Epidermal melanocyte (primary cell): Measurements from ENCODE around the gene THAP2.
A peak's percentile ranks its signal among the peaks of the same experiment; 100 is the strongest.
"Not testable (repeated sequence)": the region's sequence is repeated elsewhere in the genome, so short reads cannot be mapped to it uniquely, and the experiment has no call there.

Source experiments
- DNase-seq: peaks from one replicate; pipeline ENCODE4 v3.0.0; 2011; ENCODE audit warnings: low spot score; ENCODE audit not compliant: insufficient read length

The THAP2 gene

GRCh38 chr12:71662849-71663560 lies 1.1 kb upstream of the THAP2 start:
- no peak for DNase-seq

DNA sequence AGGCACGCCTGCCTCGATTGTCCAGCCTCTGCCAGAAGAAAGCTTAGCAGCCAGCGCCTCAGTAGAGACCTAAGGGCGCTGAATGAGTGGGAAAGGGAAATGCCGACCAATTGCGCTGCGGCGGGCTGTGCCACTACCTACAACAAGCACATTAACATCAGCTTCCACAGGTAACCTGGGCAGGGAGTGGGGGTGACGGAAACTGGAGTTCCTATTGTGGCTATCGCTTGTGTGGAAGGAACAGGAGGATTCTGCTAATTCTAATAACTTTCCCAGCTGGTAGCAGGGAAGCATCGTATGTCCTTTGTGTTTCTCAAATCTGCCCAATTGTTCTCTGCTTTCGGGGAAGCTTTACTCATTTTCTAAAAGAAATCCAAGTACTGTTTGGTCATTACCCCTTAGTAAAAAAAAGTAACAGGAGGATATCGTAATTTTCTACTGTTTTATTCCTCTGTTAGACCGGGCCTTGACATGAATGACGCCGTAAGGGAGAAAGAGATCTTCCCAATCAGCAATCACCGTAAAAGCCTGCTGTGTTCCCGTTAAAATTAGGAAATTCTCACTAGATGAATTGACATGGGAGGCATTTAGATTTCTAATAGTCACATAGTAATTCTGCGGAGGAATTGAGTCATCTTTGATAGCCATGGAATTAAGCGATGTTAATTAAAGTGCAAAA lies 449 bp downstream of the THAP2 start:
- no peak for DNase-seq

GRCh38 chr12:71665090-71665463 lies 976 bp downstream of the THAP2 start:
- DNase-seq: no peak

GRCh38 chr12:71666259-71666658 lies 2.2 kb downstream of the THAP2 start:
- DNase-seq: no peak

DNA sequence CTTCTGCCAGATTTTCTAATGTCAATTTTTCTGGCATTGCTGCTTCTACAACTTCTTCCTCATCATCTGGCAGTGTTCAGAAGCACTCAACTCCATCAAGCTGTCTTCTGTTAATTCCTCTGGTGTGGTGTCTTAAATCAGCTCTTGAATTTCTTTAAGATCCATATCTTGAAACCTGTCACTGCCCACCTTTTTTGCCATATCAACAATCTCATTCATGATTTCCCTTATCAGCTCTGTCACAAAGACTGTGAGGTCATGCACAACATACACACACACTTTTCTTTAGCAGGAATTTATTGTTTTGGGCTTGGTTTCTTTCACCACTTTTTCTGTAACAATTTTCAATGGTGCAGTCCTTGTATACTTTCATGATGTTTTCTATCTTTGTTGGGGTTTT lies 7.2 kb downstream of the THAP2 start:
- DNase-seq: no peak

DNA sequence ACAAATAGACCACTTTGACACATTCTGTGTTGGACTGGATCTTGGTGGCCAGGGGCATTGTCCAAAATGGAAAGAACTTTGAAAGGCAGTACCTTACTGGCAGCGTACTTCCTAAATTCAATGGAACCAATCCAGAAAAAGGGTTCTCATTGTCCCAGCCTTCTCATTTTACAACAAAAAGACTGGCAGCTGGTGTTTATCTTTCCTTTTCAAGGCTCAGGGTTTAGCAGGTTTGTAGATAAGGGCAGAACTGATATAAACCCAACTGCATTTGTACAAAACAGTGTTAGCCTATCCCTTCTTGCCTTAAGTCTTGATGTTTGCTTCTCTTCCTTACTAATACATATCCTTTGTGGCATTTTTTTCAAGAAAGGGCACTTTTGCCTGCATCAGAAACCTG lies 7.7 kb downstream of the THAP2 start:
- no peak for DNase-seq

DNA sequence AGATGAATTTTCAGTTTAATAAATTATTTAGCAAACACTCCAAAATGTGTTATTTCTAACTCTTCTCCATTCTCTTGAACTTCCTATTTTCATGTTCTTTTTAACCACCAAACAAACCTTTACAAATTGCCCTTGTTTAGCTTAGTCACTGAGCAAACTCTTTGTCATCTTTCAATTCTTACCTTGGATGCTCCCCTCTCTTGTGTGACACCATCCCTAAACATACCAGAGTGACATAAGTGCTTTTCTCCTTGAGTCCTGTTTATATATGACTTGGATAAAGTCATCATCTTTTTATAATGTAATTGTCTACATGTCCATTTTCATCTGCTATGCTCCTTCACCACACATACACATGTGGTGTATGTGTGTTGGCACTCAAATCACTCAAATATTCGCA lies 18.4 kb downstream of the THAP2 start:
- DNase-seq: no peak

- no peak for DNase-seq
These were observed 19.5 kb downstream of the THAP2 start for GRCh38 chr12:71683633-71684032.

GRCh38 chr12:71684081-71684480 lies 20.0 kb downstream of the THAP2 start:
- no peak for DNase-seq

DNA sequence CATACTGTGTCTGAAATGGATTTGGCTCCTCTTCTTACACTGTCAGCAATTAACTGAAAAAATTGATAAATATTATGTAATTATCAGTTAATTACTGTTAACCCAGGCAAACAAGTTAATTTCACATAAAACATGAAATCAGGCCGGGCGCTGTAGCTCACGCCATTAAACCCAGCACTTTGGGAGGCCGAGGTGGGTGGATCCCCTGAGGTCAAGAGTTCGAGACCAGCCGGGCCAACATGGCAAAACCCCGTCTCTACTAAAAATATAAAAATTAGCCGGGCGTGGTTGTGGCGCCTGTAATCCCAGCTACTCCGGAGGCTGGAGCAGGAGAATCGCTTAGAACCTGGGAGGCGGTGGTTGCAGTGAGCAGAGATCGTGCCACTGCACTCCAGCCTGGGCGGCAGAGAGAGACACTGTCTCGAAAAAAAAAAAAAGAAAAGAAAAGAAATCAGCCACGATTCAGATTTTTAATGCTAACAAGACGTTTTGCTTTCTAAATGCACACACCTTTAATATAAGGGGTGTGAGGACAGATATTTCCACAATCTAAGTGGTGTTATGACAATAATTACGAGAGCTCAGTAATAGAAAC lies 21.3 kb downstream of the THAP2 start:
- DNase-seq: no peak

DNA sequence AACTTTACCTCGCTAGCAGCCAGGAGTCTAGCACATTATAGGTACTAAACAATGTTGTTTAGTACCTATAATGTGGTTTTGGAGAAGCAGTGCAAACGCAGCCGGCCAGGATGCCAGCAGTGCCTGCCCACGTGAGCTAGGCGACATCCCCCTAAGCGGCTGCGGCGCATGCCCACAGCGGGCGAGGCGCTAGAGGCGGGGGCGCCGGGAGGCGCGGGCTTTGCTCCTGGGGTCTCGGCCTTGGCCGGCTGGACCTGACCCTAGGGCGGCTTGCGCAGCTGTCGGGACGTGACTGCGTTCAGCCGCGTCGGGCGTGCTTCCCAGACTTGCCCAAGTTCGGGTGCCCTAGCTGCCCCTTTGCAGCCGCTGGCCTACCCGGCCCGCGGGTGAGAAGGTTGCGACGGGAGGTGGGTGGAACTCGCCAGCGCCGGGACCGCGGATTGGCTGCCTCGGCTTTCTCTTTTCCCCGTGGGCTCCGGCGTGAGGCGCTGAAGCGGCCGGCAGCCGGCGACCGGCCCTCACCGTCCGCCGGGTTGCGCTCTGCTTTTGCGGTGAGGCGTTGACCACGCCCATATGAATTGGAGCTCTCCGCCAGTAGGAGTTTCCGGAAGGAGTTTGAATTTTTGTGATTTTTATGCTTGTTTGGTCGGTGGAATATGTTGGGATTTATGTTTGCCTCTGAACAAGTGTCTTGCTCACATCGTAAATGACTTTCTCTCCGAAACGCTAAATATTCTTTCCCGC lies 22.0 kb downstream of the THAP2 start, which contains the start of gene TMEM19:
TMEM19 (plus strand) TSS at position 169 of the 744 bp plus-strand sequence. CDS start 599 bp downstream, outside the sequence.
- DNase-seq: peak; percentile 80

GRCh38 chr12:71686658-71687025 lies 22.5 kb downstream of the THAP2 start:
- no peak for DNase-seq

DNA sequence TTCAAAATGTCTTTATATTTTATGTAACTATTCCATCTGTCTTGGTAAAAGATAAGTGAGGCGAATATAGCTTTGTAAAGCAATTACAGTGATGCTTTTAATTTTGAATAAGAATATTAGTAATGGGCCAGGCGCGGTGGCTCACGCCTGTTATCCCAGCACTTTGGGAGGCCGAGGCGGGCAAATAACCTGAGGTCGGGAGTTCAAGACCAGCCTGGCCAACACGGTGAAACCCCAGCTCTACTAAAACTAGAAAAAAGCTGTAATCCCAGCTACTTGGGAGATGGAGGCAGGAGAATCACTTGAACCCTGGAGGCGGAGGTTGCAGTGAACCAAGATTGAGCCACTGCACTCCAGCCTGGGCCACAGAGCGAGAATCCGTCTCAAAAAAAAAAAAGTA lies 23.1 kb downstream of the THAP2 start:
- DNase-seq: not testable (repeated sequence)

- no peak for DNase-seq
These were observed 25.0 kb downstream of the THAP2 start for GRCh38 chr12:71688961-71689570.

DNA sequence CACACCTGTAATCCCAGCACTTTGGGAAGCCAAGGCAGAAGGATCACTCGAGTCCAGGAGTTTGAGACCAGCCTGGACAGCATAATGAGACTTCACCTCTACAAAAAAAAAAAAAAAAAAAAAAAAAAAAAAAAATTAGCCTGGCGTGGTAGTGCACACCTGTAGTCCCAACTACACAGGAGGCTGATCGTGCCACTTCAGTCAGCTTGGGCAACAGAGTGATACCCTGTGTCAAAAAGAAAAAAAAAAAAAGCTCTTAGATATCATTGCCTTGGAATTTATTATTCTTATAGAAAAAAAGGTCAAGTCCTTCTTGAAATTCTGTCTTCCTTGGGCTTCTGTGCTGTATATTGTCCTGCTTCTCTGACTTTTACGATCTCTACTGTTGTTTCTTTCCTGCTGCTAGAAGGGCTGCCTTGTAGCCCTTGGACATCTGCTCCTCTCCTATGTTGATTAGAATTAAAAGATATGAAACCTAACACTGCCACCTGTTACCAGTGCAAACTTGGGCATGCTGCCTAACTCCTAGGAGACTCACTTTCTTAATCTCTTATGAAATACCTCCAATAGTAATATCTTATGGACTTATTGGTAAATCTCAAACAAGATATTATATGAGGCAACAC lies 27.5 kb downstream of the THAP2 start:
- DNase-seq: no peak

DNA sequence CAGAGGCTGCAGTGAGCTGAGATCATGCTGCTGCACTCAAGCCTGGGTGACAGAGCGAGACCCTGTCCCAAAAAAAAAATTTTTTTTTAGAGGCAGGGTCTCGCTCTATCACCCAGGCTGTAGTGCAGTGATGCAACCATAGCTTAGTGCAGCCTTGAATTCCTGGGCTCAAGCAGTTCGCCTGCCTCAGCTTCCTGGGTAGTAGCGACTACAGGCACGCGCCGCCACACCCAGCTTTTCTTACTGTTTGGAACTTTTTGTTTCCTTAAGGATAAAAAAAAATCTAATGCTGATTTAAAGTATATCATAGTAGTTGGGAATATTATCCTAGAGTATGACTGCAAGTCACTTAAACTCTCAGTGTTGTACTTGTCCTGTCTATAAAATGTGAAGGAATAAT lies 29.0 kb downstream of the THAP2 start:
- no peak for DNase-seq

- DNase-seq: not testable (repeated sequence)
These were observed 29.6 kb downstream of the THAP2 start for GRCh38 chr12:71693651-71694050.

- no peak for DNase-seq
These were observed 30.2 kb downstream of the THAP2 start for GRCh38 chr12:71694099-71694820.

DNA sequence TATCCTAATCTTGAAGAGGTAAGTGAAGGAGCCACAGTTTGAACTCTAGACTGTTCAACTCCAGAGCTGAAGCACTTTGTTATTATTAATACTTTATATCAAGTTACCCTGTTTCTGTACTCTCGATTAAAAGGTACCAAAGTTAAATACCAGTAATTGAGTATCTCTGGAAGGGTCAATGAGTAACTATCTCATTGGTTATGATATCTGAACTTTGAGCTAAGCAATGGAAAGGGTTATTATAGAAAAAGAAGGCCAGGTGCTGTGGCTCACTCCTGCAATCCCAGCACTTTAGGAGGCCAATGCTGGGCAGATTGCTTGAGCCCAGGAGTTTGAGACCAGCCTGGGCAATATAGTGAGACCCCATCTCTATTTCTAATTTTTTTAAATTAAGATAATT lies 31.7 kb downstream of the THAP2 start:
- no peak for DNase-seq

GRCh38 chr12:71702181-71702580 lies 38.1 kb downstream of the THAP2 start:
- not testable (repeated sequence) for DNase-seq
